C4-2B (cell line): Measurements from ENCODE around the gene KCNA1.

Experiments used
- H3K27ac ChIP-seq: fragments of 450-650 bp; 2 replicates; pipeline ENCODE4 v1.5.1; 2017
- ZFX ChIP-seq: fragments of 450-650 bp; IDR thresholded peaks from 2 replicates; pipeline ENCODE4 v1.6.1; 2017
- TF ChIP-seq, protein P1 (sequence below): fragments of 450-650 bp; conservative IDR thresholded peaks from 2 replicates; pipeline ENCODE4 v1.5.1; 2017; ENCODE audit warnings: mild to moderate bottlenecking

KCNA1 gene

DNA sequence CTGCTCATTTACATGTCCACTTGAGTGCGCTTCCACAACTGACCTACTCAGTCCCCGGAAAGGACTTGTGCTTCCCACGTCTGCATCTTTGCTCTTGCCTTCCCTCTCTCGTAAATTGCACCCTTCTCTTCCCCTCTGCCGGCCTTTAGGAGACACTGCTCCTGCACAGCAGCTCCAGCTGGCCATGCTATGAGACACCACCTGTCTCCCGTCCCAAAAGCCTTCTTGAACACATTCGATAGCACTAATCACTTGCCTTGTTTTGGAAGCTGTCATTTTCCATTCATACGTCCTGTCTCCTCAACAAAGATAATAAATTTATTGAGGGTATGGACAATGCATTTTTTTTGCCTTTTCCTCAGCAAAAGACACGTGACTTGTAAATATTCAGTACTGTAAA is 15.7 kb upstream of the KCNA1 start:
- H3K27ac ChIP-seq, result no peak overlapping the region
- no peak for TF ChIP-seq ZFX
- TF ChIP-seq, protein P1, sequence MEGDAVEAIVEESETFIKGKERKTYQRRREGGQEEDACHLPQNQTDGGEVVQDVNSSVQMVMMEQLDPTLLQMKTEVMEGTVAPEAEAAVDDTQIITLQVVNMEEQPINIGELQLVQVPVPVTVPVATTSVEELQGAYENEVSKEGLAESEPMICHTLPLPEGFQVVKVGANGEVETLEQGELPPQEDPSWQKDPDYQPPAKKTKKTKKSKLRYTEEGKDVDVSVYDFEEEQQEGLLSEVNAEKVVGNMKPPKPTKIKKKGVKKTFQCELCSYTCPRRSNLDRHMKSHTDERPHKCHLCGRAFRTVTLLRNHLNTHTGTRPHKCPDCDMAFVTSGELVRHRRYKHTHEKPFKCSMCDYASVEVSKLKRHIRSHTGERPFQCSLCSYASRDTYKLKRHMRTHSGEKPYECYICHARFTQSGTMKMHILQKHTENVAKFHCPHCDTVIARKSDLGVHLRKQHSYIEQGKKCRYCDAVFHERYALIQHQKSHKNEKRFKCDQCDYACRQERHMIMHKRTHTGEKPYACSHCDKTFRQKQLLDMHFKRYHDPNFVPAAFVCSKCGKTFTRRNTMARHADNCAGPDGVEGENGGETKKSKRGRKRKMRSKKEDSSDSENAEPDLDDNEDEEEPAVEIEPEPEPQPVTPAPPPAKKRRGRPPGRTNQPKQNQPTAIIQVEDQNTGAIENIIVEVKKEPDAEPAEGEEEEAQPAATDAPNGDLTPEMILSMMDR, result no peak

DNA sequence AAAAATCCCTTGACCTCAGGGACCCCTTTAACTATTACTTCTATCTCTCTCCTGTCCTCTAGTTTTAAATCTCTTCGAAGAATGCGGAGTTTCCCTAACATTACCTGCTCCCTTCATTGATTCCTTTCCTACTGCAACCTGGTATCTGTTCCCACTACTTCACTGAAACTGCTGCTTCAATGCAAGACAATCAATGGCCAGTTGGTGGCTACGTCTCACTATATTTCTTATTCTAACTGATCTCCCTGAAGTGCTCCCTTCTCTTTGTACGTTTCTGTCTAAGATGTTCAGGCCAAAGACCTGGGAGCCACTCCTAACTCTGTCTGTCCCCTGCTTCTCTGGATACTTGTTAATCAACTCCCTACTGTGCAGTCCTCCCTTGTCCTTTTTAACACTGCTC is 10.3 kb upstream of the KCNA1 start:
- no peak for TF ChIP-seq ZFX
- TF ChIP-seq, protein P1, result peak; percentile 14; the same call in 1 of the 2 replicates
- H3K27ac ChIP-seq, result no peak overlapping the region

DNA sequence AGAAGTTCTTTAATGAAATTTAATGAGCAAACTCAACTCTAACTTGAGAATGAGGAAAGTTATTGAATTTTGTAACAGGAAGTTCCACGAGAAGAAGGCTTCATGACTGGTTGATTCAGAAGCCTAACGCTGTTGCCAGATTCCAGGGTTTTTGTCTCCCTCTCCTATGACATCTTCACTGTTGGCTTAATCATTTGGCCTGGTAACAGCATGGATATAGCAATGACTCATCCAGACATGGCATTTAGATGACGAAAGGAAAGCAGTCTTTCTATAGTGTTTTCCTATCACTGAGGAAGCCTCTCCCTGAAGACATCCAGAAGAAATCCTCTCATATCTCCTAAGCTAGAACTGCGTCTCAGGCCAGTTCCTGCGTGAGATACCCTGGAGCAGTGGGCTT is 9.4 kb upstream of the KCNA1 start:
- no peak for TF ChIP-seq ZFX
- TF ChIP-seq, protein P1, result no peak
- H3K27ac ChIP-seq, result no peak overlapping the region

DNA sequence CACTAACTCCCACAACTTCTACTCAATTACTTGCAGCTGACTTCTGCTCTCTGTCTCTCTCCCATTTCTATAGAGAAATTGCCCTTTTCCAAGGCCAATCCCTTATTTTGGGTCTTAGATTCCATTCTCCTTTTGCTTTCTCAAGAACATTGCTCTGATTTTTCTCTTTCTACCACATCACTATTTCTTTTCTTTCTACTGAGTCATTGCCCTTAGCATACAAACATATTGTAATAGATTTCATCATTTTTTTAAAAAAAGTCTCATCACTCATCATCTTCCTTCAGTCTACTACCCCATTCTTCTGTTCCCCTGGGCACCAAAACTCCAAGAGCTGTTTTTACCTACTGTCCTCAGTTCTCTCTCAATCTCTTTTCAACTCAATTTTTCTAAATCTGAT is 4.4 kb upstream of the KCNA1 start:
- TF ChIP-seq ZFX, result no peak
- TF ChIP-seq, protein P1, result no peak
- H3K27ac ChIP-seq, result no peak overlapping the region

DNA sequence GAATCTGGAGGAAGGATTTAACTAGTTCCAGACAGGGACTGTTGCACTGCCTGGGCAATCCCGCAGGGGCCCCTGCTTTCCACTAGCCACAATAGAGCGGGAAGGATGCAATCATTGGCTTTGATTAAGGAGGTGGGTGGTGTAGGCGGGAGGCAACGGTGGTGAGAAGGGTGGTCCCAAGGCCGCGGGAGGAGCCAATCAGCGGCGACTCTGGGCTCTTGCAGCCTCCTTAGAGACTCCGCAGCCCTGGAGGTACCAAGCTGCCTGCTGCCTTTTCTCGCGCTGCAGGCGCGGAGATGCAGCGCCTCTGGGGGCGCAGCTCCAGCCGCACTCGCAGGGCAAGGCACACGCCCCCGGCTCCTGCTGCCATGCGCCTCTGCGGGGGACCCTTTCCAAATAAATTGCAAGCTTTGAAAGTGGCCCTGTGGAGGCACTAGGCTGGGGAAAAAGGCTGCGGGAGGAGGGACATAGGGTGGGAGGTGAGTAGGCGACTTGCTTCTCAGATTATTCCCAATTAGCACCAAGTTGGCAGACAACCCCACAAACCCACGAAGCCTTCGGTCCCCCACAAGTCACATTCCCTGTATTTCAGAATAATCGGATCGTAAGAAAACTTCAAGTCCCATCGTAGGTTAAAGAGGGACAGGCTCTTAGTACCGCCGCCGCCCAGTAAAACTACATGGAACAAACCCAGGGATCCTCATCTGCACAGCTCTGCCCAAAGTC is 858 bp upstream of the KCNA1 start:
- no peak overlapping the region for H3K27ac ChIP-seq
- TF ChIP-seq ZFX, result no peak
- TF ChIP-seq, protein P1, result no peak

DNA sequence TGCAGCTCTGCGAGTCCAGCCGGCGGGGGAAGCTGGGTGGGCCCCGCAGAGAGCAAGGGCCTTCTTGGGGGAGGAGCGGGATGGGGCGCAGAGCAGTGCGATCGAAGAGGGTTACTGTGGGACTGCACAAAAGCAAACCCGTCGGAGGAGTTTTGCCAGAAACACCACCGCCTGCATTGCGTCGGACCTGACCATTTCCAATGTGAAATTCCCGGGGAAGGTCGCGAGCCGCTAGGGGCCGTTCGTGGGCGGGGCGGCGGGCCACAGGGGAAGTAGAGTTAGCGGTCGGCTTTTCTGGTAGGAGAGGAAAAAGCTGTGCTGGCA is 333 bp upstream of the KCNA1 start:
- no peak overlapping the region for H3K27ac ChIP-seq
- no peak for TF ChIP-seq ZFX
- TF ChIP-seq, protein P1, result no peak

DNA sequence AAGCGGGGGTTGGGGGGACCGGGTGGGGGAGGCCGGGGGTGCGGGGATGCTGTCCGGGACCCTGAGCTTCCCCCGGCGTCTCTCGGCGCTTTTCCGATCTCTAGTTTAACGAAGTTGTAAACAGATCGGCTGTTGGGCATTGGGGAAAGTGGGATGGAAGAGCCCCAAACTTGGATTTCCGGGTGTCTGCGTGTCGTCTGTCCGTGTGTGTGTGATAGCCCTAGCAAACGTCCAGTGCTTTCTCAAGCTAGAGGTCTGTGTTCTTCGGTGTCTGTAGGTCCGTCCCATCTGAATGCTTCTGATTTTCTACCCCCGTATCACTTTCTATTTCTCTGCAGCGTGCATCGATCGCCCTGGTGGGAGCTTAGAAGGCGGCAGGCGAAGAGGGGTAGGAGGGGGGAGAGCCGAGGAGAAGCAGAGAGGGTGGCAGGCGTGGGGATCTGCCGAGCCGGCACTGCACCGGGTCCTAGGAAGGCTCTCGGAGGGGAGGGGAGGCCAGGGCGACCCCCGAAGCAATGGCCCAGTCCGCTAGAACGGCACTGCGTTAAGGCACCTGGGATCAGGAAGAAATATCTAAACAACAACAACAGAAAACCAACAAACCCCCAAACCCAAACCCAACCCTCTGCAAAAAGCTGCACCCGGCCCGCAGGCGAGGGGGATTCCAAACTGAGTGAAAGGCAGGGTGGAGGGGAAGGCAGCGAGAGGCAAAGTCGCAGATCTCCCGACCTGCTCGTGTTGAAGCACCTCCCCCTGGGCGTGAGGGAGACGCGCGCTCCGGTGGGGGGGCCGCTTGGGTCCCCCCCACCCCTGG is 1.0 kb downstream of the KCNA1 start:
- H3K27ac ChIP-seq, result no peak overlapping the region
- TF ChIP-seq, protein P1, result no peak
- no peak for TF ChIP-seq ZFX
